GM10266 (cell line): ENCODE data around the gene JMJD8.

Experiments
- DNase-seq: peaks from one replicate; pipeline ENCODE4 v3.0.0; 2012; ENCODE audit errors: extremely low spot score
- TF ChIP-seq, protein P1 (sequence below): IDR thresholded peaks from 2 replicates; pipeline ENCODE4 v1.5.1; 2012; ENCODE audit warnings: mild to moderate bottlenecking, low read depth; ENCODE audit not compliant: control insufficient read depth, insufficient read depth; ENCODE audit errors: missing control alignments

The JMJD8 gene

GRCh38 chr16:666572-666971 is 17.6 kb downstream of the JMJD8 start:
- DNase-seq: no peak
- TF ChIP-seq, protein P1, sequence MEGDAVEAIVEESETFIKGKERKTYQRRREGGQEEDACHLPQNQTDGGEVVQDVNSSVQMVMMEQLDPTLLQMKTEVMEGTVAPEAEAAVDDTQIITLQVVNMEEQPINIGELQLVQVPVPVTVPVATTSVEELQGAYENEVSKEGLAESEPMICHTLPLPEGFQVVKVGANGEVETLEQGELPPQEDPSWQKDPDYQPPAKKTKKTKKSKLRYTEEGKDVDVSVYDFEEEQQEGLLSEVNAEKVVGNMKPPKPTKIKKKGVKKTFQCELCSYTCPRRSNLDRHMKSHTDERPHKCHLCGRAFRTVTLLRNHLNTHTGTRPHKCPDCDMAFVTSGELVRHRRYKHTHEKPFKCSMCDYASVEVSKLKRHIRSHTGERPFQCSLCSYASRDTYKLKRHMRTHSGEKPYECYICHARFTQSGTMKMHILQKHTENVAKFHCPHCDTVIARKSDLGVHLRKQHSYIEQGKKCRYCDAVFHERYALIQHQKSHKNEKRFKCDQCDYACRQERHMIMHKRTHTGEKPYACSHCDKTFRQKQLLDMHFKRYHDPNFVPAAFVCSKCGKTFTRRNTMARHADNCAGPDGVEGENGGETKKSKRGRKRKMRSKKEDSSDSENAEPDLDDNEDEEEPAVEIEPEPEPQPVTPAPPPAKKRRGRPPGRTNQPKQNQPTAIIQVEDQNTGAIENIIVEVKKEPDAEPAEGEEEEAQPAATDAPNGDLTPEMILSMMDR: no peak

DNA sequence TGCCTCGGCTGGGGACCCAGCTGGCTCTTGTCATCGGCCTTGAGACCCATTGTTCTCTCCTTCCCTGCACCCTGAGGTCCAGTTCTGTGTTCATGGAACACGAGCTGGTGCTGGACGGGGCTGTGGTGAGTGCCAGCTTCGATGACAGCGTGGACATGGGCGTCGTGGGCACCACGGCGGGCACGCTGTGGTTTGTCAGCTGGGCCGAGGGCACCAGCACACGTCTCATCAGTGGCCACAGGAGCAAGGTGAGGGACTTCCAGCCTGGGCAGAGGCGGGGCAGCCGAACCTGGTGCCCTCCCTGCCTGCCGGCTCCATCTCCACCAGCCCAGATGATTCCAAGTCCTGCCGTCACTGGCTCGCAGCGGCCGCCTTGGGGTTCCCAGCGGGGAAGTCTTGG is 21.5 kb downstream of the JMJD8 start:
- TF ChIP-seq, protein P1: no peak
- no peak for DNase-seq

- DNase-seq: no peak
- TF ChIP-seq, protein P1: no peak
Observed at GRCh38 chr16:662095-662494, 22.0 kb downstream of the JMJD8 start.

DNA sequence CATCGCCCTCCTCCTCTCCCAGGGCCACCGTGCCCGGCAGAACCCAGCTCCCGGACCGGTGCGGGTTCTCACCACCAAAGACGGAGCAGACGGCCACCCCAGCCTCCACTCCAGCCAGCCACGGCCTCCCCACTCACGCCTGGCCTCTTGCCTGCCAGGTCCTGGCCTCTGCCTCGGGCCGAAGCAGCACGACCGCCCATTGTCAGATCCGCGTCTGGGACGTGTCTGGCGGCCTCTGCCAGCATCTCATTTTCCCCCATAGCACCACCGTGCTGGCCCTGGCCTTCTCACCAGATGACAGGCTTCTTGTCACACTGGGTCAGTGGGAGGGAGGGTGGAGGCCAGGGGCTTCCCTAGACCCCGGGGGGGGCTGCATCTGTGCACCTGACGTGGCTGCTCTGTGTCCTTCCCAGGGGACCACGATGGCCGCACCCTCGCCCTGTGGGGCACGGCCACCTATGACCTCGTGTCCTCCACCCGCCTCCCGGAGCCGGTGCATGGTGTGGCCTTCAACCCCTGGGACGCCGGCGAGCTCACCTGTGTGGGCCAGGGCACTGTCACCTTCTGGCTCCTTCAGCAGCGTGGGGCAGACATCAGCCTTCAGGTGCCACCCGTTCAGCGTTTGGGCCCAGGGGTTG is 22.8 kb downstream of the JMJD8 start:
- TF ChIP-seq, protein P1: no peak

GRCh38 chr16:660459-661183 is 23.5 kb downstream of the JMJD8 start:
- TF ChIP-seq, protein P1: peak; percentile 60
- peak; percentile 99 for DNase-seq

More for the DNA sequence above, 22.8 kb downstream of the JMJD8 start:
- no peak for DNase-seq

GRCh38 chr16:660132-660458 is 24.0 kb downstream of the JMJD8 start:
- TF ChIP-seq, protein P1: no peak
- DNase-seq: no peak

DNA sequence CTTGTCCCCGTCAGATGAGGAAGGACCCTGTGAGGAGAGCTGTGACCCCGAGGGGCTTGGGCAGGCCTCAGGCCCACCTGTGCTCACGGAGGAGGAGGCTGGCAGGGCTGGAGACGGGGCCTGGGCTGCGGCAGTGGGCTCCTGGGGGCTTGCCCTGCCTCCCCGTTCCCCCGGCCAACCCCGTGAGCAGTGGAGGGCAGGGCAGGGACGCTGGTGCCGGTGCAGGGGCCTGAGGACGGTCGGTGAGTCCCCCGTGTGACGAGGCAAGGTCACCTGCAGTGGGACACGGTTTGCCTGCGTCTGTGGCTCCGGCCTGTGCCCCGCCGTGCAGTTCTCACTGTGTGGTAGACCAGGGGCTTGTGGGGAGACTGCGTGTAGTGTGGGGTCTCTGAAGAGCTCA is 24.5 kb downstream of the JMJD8 start:
- TF ChIP-seq, protein P1: no peak
- no peak for DNase-seq
